ENCODE measurements around the gene GOLGA6L9.
"Not testable (repeated sequence)": the region's sequence is repeated elsewhere in the genome, so short reads cannot be mapped to it uniquely, and the experiment has no call there.

The GOLGA6L9 gene

GRCh38 chr15:82429693-82430092, at the start of gene GOLGA6L9:
TSS of gene GOLGA6L9 (plus strand) at chr15:82429816. CDS start at chr15:82430080, 264 bp downstream.
- DNase-seq: not testable (repeated sequence)

- DNase-seq: not testable (repeated sequence)
Observed at GRCh38 chr15:82381330-82381955, 48.2 kb upstream of the GOLGA6L9 start.

GRCh38 chr15:82387209-82387608, 42.4 kb upstream of the GOLGA6L9 start:
- DNase-seq: not testable (repeated sequence)

GRCh38 chr15:82390152-82390551, 39.5 kb upstream of the GOLGA6L9 start:
- not testable (repeated sequence) for DNase-seq

GRCh38 chr15:82392077-82392476, 37.5 kb upstream of the GOLGA6L9 start:
- not testable (repeated sequence) for DNase-seq

GRCh38 chr15:82393671-82394070, 35.9 kb upstream of the GOLGA6L9 start:
- no peak for DNase-seq

- DNase-seq: not testable (repeated sequence)
Observed at GRCh38 chr15:82395788-82396187, 33.8 kb upstream of the GOLGA6L9 start.

- DNase-seq: no peak
Observed at GRCh38 chr15:82397817-82398216, 31.8 kb upstream of the GOLGA6L9 start.

- no peak for DNase-seq
Observed at GRCh38 chr15:82398785-82399184, 30.8 kb upstream of the GOLGA6L9 start.

- DNase-seq: not testable (repeated sequence)
Observed at GRCh38 chr15:82399366-82400103, 30.1 kb upstream of the GOLGA6L9 start.

- DNase-seq: not testable (repeated sequence)
Observed at GRCh38 chr15:82401918-82402317, 27.7 kb upstream of the GOLGA6L9 start.

GRCh38 chr15:82402341-82402740, 27.3 kb upstream of the GOLGA6L9 start:
- DNase-seq: not testable (repeated sequence)

GRCh38 chr15:82406211-82406610, 23.4 kb upstream of the GOLGA6L9 start:
- not testable (repeated sequence) for DNase-seq

- not testable (repeated sequence) for DNase-seq
Observed at GRCh38 chr15:82410306-82410705, 19.3 kb upstream of the GOLGA6L9 start.

- not testable (repeated sequence) for DNase-seq
Observed at GRCh38 chr15:82411595-82411994, 18.0 kb upstream of the GOLGA6L9 start.

GRCh38 chr15:82414525-82415191, 15.0 kb upstream of the GOLGA6L9 start:
- not testable (repeated sequence) for DNase-seq

- DNase-seq: not testable (repeated sequence)
Observed at GRCh38 chr15:82420516-82420915, 9.1 kb upstream of the GOLGA6L9 start.

GRCh38 chr15:82420966-82421365, 8.7 kb upstream of the GOLGA6L9 start:
- DNase-seq: not testable (repeated sequence)

- not testable (repeated sequence) for DNase-seq
Observed at GRCh38 chr15:82427117-82427516, 2.5 kb upstream of the GOLGA6L9 start.

GRCh38 chr15:82445420-82445819, 15.8 kb downstream of the GOLGA6L9 start:
- peak; percentile 72 for DNase-seq

- DNase-seq: not testable (repeated sequence)
Observed at GRCh38 chr15:82457336-82457735, 27.7 kb downstream of the GOLGA6L9 start.

- DNase-seq: not testable (repeated sequence)
Observed at GRCh38 chr15:82465629-82466028, 36.0 kb downstream of the GOLGA6L9 start.

- peak; percentile 71 for DNase-seq
Observed at GRCh38 chr15:82468205-82468604, 38.6 kb downstream of the GOLGA6L9 start.

- not testable (repeated sequence) for DNase-seq
Observed at GRCh38 chr15:82469381-82469780, 39.8 kb downstream of the GOLGA6L9 start.

Measured in activated CD8-positive, alpha-beta memory T cell treated with anti-CD3 and anti-CD28 coated beads for 24 hours (primary cell).